Gastroesophageal sphincter (tissue), 3 donors: ENCODE results near the gene TSHZ2.

Source experiments
- CTCF ChIP-seq, 4 experiments: fragments of 200-600 bp in 2 of 4; fragments of 450-650 bp in 2 of 4; sonication (generic) in 1 of 4; IDR thresholded peaks; one replicate each; pipeline ENCODE4 v1.5.1; 2017 to 2019; ENCODE audit warnings: antibody characterized with exemption in 4 of 4, mild to moderate bottlenecking in 2 of 4, moderate library complexity in 2 of 4
- POLR2A ChIP-seq, 2 donors: fragments of 450-650 bp; IDR thresholded peaks; one replicate each; pipeline ENCODE4 v1.6.1; 2017; ENCODE audit warnings: antibody characterized with exemption in 2 of 2, mild to moderate bottlenecking in 2 of 2, moderate library complexity in 1 of 2

DNA sequence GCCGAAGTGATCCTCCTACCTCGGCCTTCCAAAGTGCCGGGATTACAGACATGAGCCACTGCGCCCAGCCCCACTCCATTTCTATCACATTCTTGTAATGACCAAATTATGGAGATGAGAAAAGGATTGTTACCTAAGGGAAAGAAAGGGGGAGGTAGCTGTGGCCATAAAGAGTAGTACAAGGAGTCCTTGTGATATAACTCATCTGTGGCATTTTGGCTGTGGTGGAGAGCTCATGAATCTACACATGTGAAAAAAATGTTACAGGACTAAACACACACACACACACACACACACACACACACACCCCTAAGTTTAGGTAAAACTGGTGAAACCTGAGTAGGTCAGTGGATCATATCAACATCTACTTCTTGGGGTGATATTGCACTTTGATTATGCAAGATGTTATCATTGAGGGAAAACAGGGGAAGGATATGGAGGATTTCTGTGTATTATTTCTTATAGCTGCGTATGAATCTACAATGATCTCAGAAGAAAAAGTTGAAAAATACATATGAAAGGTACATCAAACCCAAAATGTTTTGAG is 251.5 kb downstream of the TSHZ2 start:
- TF ChIP-seq POLR2A (IDR thresholded peaks at IDR 0.05) (no peak), CTCF (IDR thresholded peaks at IDR 0.05) (no peak)
